ENCODE measurements around the gene SRL.
A peak's percentile ranks its signal among the peaks of the same experiment; 100 is the strongest.

The SRL gene

DNA sequence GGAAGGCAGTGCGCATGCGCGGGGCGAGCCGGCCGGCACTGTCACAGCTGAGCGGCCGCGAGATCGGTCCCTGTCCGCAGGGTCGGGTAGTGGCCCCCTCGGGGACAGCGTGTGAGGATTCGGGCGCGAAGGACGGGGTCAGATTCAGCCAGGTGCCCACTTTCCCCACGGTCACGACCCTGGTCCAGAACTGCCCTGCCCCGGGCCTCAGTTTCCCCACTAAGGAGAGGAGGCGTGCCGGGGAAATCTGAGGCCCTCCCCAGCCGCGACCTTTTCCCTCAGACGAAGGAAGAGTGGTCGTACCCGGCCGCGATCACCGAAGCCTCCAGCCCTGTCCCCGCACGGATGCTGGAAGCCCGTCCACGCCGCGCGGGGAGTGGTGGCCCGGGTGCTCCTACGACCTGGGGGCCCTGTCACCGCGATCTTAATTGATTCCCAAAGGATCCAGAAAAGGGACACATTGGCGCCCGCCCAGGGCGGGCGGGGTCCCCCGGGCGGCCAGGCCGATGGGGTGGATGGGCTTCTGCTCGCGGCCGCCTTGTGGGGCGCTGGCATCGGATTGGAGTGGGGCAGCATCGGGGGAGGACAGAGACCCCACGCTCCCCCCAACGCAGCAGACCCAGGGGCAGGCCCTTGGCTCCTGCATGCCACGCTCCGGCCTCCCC is 57.7 kb downstream of the SRL start:
- H4K20me1 ChIP-seq (ENCODE audit: insufficient read depth, low read length): no peaks in the 10 kb centered on the region
- peak overlapping the region; percentile 85 for H3K4me3 ChIP-seq (ENCODE audit: low read length)
- peak overlapping the region; percentile 81; the same call in 1 of the 2 replicates for H3K27ac ChIP-seq (ENCODE audit: low read length)
- no peak for TF ChIP-seq EZH2 (optimal IDR thresholded peaks at IDR 0.05; ENCODE audit: low read depth, low read length)
- TF ChIP-seq, protein P1, sequence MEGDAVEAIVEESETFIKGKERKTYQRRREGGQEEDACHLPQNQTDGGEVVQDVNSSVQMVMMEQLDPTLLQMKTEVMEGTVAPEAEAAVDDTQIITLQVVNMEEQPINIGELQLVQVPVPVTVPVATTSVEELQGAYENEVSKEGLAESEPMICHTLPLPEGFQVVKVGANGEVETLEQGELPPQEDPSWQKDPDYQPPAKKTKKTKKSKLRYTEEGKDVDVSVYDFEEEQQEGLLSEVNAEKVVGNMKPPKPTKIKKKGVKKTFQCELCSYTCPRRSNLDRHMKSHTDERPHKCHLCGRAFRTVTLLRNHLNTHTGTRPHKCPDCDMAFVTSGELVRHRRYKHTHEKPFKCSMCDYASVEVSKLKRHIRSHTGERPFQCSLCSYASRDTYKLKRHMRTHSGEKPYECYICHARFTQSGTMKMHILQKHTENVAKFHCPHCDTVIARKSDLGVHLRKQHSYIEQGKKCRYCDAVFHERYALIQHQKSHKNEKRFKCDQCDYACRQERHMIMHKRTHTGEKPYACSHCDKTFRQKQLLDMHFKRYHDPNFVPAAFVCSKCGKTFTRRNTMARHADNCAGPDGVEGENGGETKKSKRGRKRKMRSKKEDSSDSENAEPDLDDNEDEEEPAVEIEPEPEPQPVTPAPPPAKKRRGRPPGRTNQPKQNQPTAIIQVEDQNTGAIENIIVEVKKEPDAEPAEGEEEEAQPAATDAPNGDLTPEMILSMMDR (IDR thresholded peaks at IDR 0.05; ENCODE audit: low read length): no peak
- no peak for TF ChIP-seq EZH2phosphoT487 (IDR thresholded peaks at IDR 0.05; ENCODE audit: low read length)
- H3K36me3 ChIP-seq (replicated peaks; ENCODE audit: insufficient read depth, low read length): no peaks in the 10 kb centered on the region
- peak overlapping the region; percentile 99 for H2AFZ ChIP-seq (ENCODE audit: low read length)
- H3K27me3 ChIP-seq (replicated peaks; ENCODE audit: insufficient read depth, low read length): peaks cover 4% of the 10 kb centered on the region; the same call in 1 of the 2 replicates
- no peak for DNase-seq
- H3K9ac ChIP-seq (ENCODE audit: low read length): peak overlapping the region; percentile 81; the same call in 1 of the 2 replicates
- H3K4me1 ChIP-seq (ENCODE audit: low read length): no peaks in the 10 kb centered on the region
- no peaks in the 10 kb centered on the region for H3K9me2 ChIP-seq (replicated peaks; ENCODE audit: insufficient read depth, low read length)
- H3K4me2 ChIP-seq (ENCODE audit: low read depth, low read length): peak overlapping the region; percentile 98
- H3K79me2 ChIP-seq (ENCODE audit: low read length): no peaks in the 10 kb centered on the region
- H3K9me3 ChIP-seq (replicated peaks; ENCODE audit: insufficient read depth, low read length): no peaks in the 10 kb centered on the region; the same call in 1 of the 2 replicates
- H3F3A ChIP-seq (ENCODE audit: insufficient read depth, low read length): peaks cover 7% of the 10 kb centered on the region; the same call in 1 of the 2 replicates

DNA sequence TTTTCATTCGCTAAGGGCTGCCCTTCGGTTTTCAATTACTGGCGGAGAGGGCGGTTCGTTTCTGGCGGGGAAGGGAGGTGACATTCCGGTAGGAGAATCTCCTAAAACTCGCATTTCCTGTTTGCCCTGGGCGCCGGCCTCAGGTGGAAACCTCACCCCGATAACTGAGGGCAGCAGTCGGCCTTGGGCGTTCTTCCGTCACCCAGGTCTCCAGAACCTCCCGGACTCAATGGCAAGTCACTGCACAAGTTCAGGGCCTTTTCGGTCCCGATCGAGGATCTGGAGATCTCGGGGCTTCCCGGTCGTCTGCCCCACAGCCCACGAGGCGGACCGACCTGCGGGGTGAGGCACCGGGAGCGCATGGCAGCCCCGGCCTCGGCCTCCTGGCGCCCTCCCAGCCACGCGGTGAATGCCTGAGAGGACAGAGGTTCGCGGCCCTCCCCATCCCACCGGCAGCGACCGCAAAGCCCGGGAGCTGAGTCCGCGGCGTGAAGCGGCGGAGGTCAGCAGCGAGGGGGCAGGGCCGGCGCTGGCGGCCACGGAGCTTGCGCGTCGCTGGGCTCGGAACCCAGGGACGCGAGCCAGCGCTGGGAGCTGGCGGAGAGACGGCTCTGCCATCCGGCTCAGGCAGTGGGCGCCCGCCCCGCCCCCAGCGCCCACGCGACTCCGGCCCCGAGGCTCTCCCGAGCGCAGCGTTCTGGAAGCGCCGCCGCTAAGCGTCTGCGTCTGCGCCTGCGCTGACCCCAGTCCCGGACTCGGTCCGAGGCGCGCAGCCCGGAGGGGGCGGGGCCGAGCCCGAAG is 58.4 kb downstream of the SRL start:
- TF ChIP-seq, protein P1 (IDR thresholded peaks at IDR 0.05; ENCODE audit: low read length): no peak
- TF ChIP-seq EZH2 (optimal IDR thresholded peaks at IDR 0.05; ENCODE audit: low read depth, low read length) (no peak), EZH2phosphoT487 (IDR thresholded peaks at IDR 0.05; ENCODE audit: low read length) (no peak)
- H2AFZ ChIP-seq (ENCODE audit: low read length): peak overlapping the region; percentile 99

DNA sequence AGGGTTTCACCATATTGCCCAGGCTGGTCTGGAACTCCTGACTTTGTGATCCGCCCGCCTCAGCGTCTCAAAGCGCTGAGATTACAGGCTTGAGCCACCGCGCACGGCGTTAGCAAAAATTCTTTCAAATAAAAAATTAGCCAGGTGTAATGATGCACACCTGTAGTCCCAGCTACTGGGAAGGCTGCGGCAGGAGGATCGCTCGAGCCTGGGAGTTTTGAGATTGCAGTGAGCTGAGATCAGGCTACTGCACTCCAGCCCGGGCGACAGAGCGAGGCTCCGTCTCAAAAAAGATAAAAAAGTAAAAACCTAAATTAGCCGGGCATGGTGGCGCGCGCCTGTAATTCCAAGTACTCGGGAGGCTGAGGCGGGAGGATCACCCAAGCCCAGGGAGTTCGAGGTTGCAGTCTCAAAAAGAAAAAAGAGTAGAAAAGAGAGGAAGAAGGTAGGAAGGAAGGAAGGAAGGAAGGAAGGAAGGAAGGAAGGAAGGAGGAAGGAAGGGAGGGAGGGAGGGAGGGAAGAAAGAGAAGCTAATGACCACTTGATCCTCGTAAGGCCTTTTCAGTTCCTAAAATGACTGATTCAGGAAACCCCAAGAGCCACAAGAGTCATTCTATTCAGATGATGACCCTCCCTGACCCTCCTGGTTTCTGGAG is 59.2 kb downstream of the SRL start:
- peak overlapping the region; percentile 81; the same call in 1 of the 2 replicates for H3K27ac ChIP-seq (ENCODE audit: low read length)
- no peaks in the 10 kb centered on the region; the same call in 1 of the 2 replicates for H3K27me3 ChIP-seq (replicated peaks; ENCODE audit: insufficient read depth, low read length)
- peaks cover 7% of the 10 kb centered on the region; the same call in 1 of the 2 replicates for H3F3A ChIP-seq (ENCODE audit: insufficient read depth, low read length)
- no peaks in the 10 kb centered on the region for H3K9me2 ChIP-seq (replicated peaks; ENCODE audit: insufficient read depth, low read length)
- H3K9me3 ChIP-seq (replicated peaks; ENCODE audit: insufficient read depth, low read length): no peaks in the 10 kb centered on the region; the same call in 1 of the 2 replicates
- no peaks in the 10 kb centered on the region for H3K4me1 ChIP-seq (ENCODE audit: low read length)
- peak overlapping the region; percentile 99; the same call in 1 of the 2 replicates for H2AFZ ChIP-seq (ENCODE audit: low read length)
- no peaks in the 10 kb centered on the region for H3K79me2 ChIP-seq (ENCODE audit: low read length)
- H3K36me3 ChIP-seq (replicated peaks; ENCODE audit: insufficient read depth, low read length): no peaks in the 10 kb centered on the region
- H4K20me1 ChIP-seq (ENCODE audit: insufficient read depth, low read length): no peaks in the 10 kb centered on the region
- H3K9ac ChIP-seq (ENCODE audit: low read length): peak overlapping the region; percentile 81; the same call in 1 of the 2 replicates
- TF ChIP-seq EZH2 (optimal IDR thresholded peaks at IDR 0.05; ENCODE audit: low read depth, low read length) (no peak), EZH2phosphoT487 (IDR thresholded peaks at IDR 0.05; ENCODE audit: low read length) (no peak)
- TF ChIP-seq, protein P1 (IDR thresholded peaks at IDR 0.05; ENCODE audit: low read length): no peak
- DNase-seq: no peak
- H3K4me3 ChIP-seq (ENCODE audit: low read length): peak overlapping the region; percentile 85
- peak overlapping the region; percentile 98 for H3K4me2 ChIP-seq (ENCODE audit: low read depth, low read length)

More for the DNA sequence above, 58.4 kb downstream of the SRL start:
- Histone ChIP-seq H4K20me1 (ENCODE audit: insufficient read depth, low read length) (no peaks in the 10 kb centered on the region), H3K27ac (ENCODE audit: low read length) (peak overlapping the region; percentile 81), H3K9me3 (replicated peaks; ENCODE audit: insufficient read depth, low read length) (no peaks in the 10 kb centered on the region; the same call in 1 of the 2 replicates), H3K79me2 (ENCODE audit: low read length) (no peaks in the 10 kb centered on the region), H3K9me2 (replicated peaks; ENCODE audit: insufficient read depth, low read length) (no peaks in the 10 kb centered on the region), H3K36me3 (replicated peaks; ENCODE audit: insufficient read depth, low read length) (no peaks in the 10 kb centered on the region), H3K4me1 (ENCODE audit: low read length) (no peaks in the 10 kb centered on the region), H3K4me3 (ENCODE audit: low read length) (peak overlapping the region; percentile 85), H3K27me3 (replicated peaks; ENCODE audit: insufficient read depth, low read length) (no peaks in the 10 kb centered on the region; the same call in 1 of the 2 replicates), H3K4me2 (ENCODE audit: low read depth, low read length) (peak overlapping the region; percentile 98), H3F3A (ENCODE audit: insufficient read depth, low read length) (peaks cover 7% of the 10 kb centered on the region; the same call in 1 of the 2 replicates), H3K9ac (ENCODE audit: low read length) (peak overlapping the region; percentile 81)
- DNase-seq: peak; percentile 96

Data from MM.1S (cell line).